H1 (cell line): Measurements from ENCODE around the gene SLC5A9. TPM values are rescaled to one million over a fixed set of nuclear protein-coding genes. Genes with fewer than 3 reads are reported as not detected.
"Not testable (repeated sequence)": the region's sequence is repeated elsewhere in the genome, so short reads cannot be mapped to it uniquely, and the experiment has no call there.

Source experiments
- CTCF ChIA-PET: fragments of 300-600 bp; sonication (Branson Sonifier 250); formaldehyde crosslinking; loops from one replicate; lab custom pipeline; 2021; ENCODE audit not compliant: partially characterized antibody; lab: Charles Lee
- POLR2A ChIA-PET: fragments of 300-600 bp; sonication (Branson Sonifier 250); formaldehyde crosslinking; loops from one replicate; lab custom pipeline; 2021; ENCODE audit warnings: inconsistent platforms; ENCODE audit not compliant: partially characterized antibody; lab: Charles Lee
- DNase-seq, 2 experiments: peaks; one replicate each; pipeline versions ENCODE4 v3.0.0 to v3.0.0-alpha.2; 2010 to 2022; ENCODE audit warnings: low spot score in 2 of 2, low read depth in 1 of 2, mixed read lengths in 1 of 2
- FAIRE-seq: peaks from 2 replicates; lab custom pipeline; 2011; peaks lifted over from hg19 to GRCh38; lab: Jason Lieb, UNC
- H2AFZ ChIP-seq: 2 replicates; pipeline ENCODE4 v1.8.1; 2012; ENCODE audit warnings: low read length, inconsistent platforms
- H2AK5ac ChIP-seq: 2 replicates; pipeline ENCODE4 v1.6.1; 2013; ENCODE audit warnings: low read depth, low read length
- H2BK120ac ChIP-seq: replicated peaks from 2 replicates; pipeline ENCODE3; 2013; ENCODE audit warnings: low read depth, low read length, inconsistent platforms
- H2BK12ac ChIP-seq: 2 replicates; pipeline ENCODE4 v1.6.1; 2013; ENCODE audit warnings: low read depth, low read length
- H2BK15ac ChIP-seq: 2 replicates; pipeline ENCODE4 v1.6.1; 2013; ENCODE audit warnings: low read length
- H2BK20ac ChIP-seq: 2 replicates; pipeline ENCODE4 v1.6.1; 2013; ENCODE audit warnings: low read length
- H2BK5ac ChIP-seq: 2 replicates; pipeline ENCODE4 v1.6.1; 2013; ENCODE audit warnings: low read depth, low read length
- H3K14ac ChIP-seq: 2 replicates; pipeline ENCODE4 v1.6.1; 2013; ENCODE audit warnings: inconsistent platforms; ENCODE audit not compliant: insufficient read length
- H3K18ac ChIP-seq: 2 replicates; pipeline ENCODE4 v1.6.1; 2013; ENCODE audit warnings: low read length; ENCODE audit errors: extremely low read depth
- H3K23ac ChIP-seq: 2 replicates; pipeline ENCODE4 v1.6.1; 2013; ENCODE audit warnings: inconsistent platforms; ENCODE audit not compliant: insufficient read length
- H3K23me2 ChIP-seq: 2 replicates; pipeline ENCODE4 v1.6.1; 2013; ENCODE audit warnings: low read depth, low read length
- H3K27ac ChIP-seq: 2 replicates; pipeline ENCODE4 v1.6.1; 2011; ENCODE audit warnings: low read depth, low read length, inconsistent platforms
- H3K27me3 ChIP-seq, 4 experiments: replicated peaks in 1 of 4; 1 replicate in 1 of 4; 2 replicates in 3 of 4; pipeline versions ENCODE4 v1.6.1 to v1.8.1; 2011 to 2013; ENCODE audit warnings: low read length in 3 of 4, mild to moderate bottlenecking in 3 of 4, inconsistent platforms in 2 of 4, mixed read lengths in 2 of 4, moderate library complexity in 1 of 4; ENCODE audit not compliant: control insufficient read depth in 3 of 4, insufficient read depth in 3 of 4; ENCODE audit errors: extremely low read depth in 1 of 4
- H3K36me3 ChIP-seq, 4 experiments: 2 replicates each; pipeline versions ENCODE4 v1.6.1 to v1.8.1; 2011 to 2013; ENCODE audit warnings: mild to moderate bottlenecking in 4 of 4, low read length in 3 of 4, moderate library complexity in 2 of 4, control low read depth in 1 of 4, inconsistent platforms in 1 of 4; ENCODE audit not compliant: insufficient read depth in 4 of 4, control insufficient read depth in 2 of 4
- H3K4ac ChIP-seq: replicated peaks from 2 replicates; pipeline ENCODE3; 2013; ENCODE audit warnings: low read length, low read depth, mixed read lengths, inconsistent platforms; ENCODE audit not compliant: insufficient read length
- H3K4me1 ChIP-seq, 4 experiments: replicated peaks in 1 of 4; 1 replicate in 1 of 4; 2 replicates in 3 of 4; pipeline versions ENCODE4 v1.6.1 to v1.8.1; 2011 to 2013; ENCODE audit warnings: low read length in 3 of 4, inconsistent platforms in 2 of 4, mixed read lengths in 1 of 4; ENCODE audit not compliant: insufficient read depth in 4 of 4, control insufficient read depth in 3 of 4
- H3K4me2 ChIP-seq, 2 experiments: 2 replicates each; pipeline versions ENCODE4 v1.6.1 to v1.8.1; 2011 to 2013; ENCODE audit warnings: low read depth in 2 of 2, low read length in 2 of 2, control low read depth in 1 of 2, inconsistent platforms in 1 of 2, mild to moderate bottlenecking in 1 of 2; ENCODE audit not compliant: insufficient read depth in 1 of 2
- H3K4me3 ChIP-seq, 4 experiments: fragments of 200-600, 300-600 bp in 1 of 4; sonication (generic), shearing (Covaris generic), sonication (Bioruptor Twin) in 1 of 4; 2 replicates each; pipeline versions ENCODE4 v1.5.1 to v1.8.1; 2011 to 2016; ENCODE audit warnings: low read length in 4 of 4, low read depth in 3 of 4, control low read depth in 2 of 4, inconsistent platforms in 2 of 4, mild to moderate bottlenecking in 2 of 4, mixed read lengths in 1 of 4, moderate library complexity in 1 of 4; ENCODE audit not compliant: insufficient read depth in 2 of 4; ENCODE audit errors: extremely low read depth in 1 of 4
- H3K56ac ChIP-seq: replicated peaks from 2 replicates; pipeline ENCODE3; 2013; ENCODE audit warnings: low read depth, mild to moderate bottlenecking, mixed read lengths, low read length, inconsistent platforms; ENCODE audit not compliant: insufficient read length
- H3K79me1 ChIP-seq: 2 replicates; pipeline ENCODE4 v1.6.1; 2013; ENCODE audit warnings: low read depth, low read length, control low read depth
- H3K79me2 ChIP-seq, 2 experiments: 2 replicates each; pipeline versions ENCODE4 v1.6.1 to v1.8.1; 2012 to 2013; ENCODE audit warnings: low read length in 2 of 2, mild to moderate bottlenecking in 2 of 2, inconsistent platforms in 1 of 2; ENCODE audit not compliant: insufficient read depth in 2 of 2, control insufficient read depth in 1 of 2
- H3K9ac ChIP-seq, 4 experiments: replicated peaks in 1 of 4; 1 replicate in 1 of 4; 2 replicates in 3 of 4; pipeline versions ENCODE4 v1.6.1 to v1.8.1; 2011 to 2013; ENCODE audit warnings: low read depth in 3 of 4, low read length in 3 of 4, control low read depth in 2 of 4, mild to moderate bottlenecking in 2 of 4, moderate library complexity in 2 of 4, inconsistent platforms in 1 of 4; ENCODE audit errors: extremely low read depth in 1 of 4
- H3K9me3 ChIP-seq, 2 experiments: 2 replicates each; pipeline versions ENCODE4 v1.6.1 to v1.8.1; 2012 to 2013; ENCODE audit warnings: mild to moderate bottlenecking in 2 of 2, moderate library complexity in 2 of 2, control low read depth in 1 of 2, inconsistent platforms in 1 of 2, low read depth in 1 of 2, low read length in 1 of 2, mixed read lengths in 1 of 2; ENCODE audit not compliant: insufficient read depth in 2 of 2
- H4K20me1 ChIP-seq, 2 experiments: replicated peaks in 1 of 2; 2 replicates each; pipeline versions ENCODE3 to v1.8.1; 2011 to 2013; ENCODE audit warnings: inconsistent platforms in 2 of 2, low read length in 2 of 2, mild to moderate bottlenecking in 1 of 2; ENCODE audit not compliant: insufficient read depth in 2 of 2, control insufficient read depth in 1 of 2
- H4K5ac ChIP-seq: 2 replicates; pipeline ENCODE4 v1.6.1; 2013; ENCODE audit warnings: low read length, low read depth, mixed read lengths, inconsistent platforms; ENCODE audit not compliant: insufficient read length
- H4K8ac ChIP-seq: 2 replicates; pipeline ENCODE4 v1.8.0; 2013; ENCODE audit warnings: mild to moderate bottlenecking, moderate library complexity, low read length, inconsistent platforms; ENCODE audit not compliant: insufficient read depth; ENCODE audit errors: extremely low read depth
- H4K91ac ChIP-seq: replicated peaks from 2 replicates; pipeline ENCODE3; 2013; ENCODE audit warnings: low read length, mixed read lengths, inconsistent platforms; ENCODE audit not compliant: insufficient read length
- WGBS, 2 experiments: shearing (Covaris generic) in 1 of 2; methylation state at CpG; one replicate each; pipeline versions ENCODE4 v1.1.6 to v1.1.7; 2013 to 2015; ENCODE audit warnings: low lambda C conversion rate in 2 of 2, mixed read lengths in 2 of 2, inconsistent platforms in 1 of 2, low coverage in 1 of 2, missing lambda C conversion rate in 1 of 2; ENCODE audit not compliant: insufficient replicate concordance in 2 of 2, insufficient coverage in 1 of 2, insufficient read length in 1 of 2; ENCODE audit errors: extremely low coverage in 1 of 2, missing lambda C conversion rate in 1 of 2; 5-methylcytosine and 5-hydroxymethylcytosine counted together
- polyA plus RNA-seq, 7 experiments: library from polyadenylated mRNA; depleted of rRNA in 3 of 7; stranded (reverse) in 5 of 7; unstranded in 2 of 7; fragments of >200 nt in 5 of 7; fragments of 200-250 nt in 2 of 7; gene quantifications; 1 replicate in 5 of 7; 2 replicates in 1 of 7; 4 replicates in 1 of 7; pipeline versions ENCODE4 v1.2.1 to v1.2.3, GENCODE V29; 2011 to 2013; ENCODE audit warnings: missing spikeins in 2 of 7, mixed read lengths in 2 of 7
- total RNA-seq: library from RNA; stranded (reverse); fragmentation: NEBNext Ultra II Directional; extraction: Animal tissue kit (Norgen Biotek cat#: 25700); gene quantifications from 2 replicates; pipeline ENCODE4 v1.2.1, GENCODE V29; 2021

Gene SLC5A9
- total and polyA plus RNA-seq, 2 of the 8 experiments (the other 6 are each of a cell fraction or from before 2014, with no cell fraction given) = 0.03 TPM; not detected in 1

GRCh38 chr1:48277437-48277836 lies 54.9 kb downstream of the SLC5A9 start:
- H3K23me2 ChIP-seq, H2BK120ac ChIP-seq, H3K23ac ChIP-seq, H4K8ac ChIP-seq, H3K36me3 ChIP-seq, H3K56ac ChIP-seq, H4K20me1 ChIP-seq, H2BK20ac ChIP-seq, DNase-seq, H2AK5ac ChIP-seq, H3K4me2 ChIP-seq, H3K4ac ChIP-seq, H2BK12ac ChIP-seq, H3K9me3 ChIP-seq, H3K9ac ChIP-seq, H3K27me3 ChIP-seq, POLR2A ChIA-PET, H4K91ac ChIP-seq, H3K4me3 ChIP-seq, H2BK5ac ChIP-seq, H3K18ac ChIP-seq, FAIRE-seq, H3K4me1 ChIP-seq, H4K5ac ChIP-seq, H3K27ac ChIP-seq, H2BK15ac ChIP-seq, H3K79me1 ChIP-seq, H3K79me2 ChIP-seq, H3K14ac ChIP-seq, H2AFZ ChIP-seq: not testable (repeated sequence)
- CTCF ChIA-PET = interaction anchor here (0.6 to 1.0 kb wide), 2 partner anchors 27 to 539 kb away, joined by 3 read pairs; no protein-coding TSS in a partner anchor
- 97% methylated on average over 8 of the region's 10 CpGs; no CpG with 5 or more reads in 1 of the 2 experiments for WGBS, 2 experiments

GRCh38 chr1:48282329-48282728 lies 59.8 kb downstream of the SLC5A9 start:
- H2BK20ac ChIP-seq, H3K23me2 ChIP-seq, H3K79me2 ChIP-seq, POLR2A ChIA-PET, H3K14ac ChIP-seq, H3K27ac ChIP-seq, H3K4me3 ChIP-seq, H4K20me1 ChIP-seq, H2AFZ ChIP-seq, CTCF ChIA-PET, H3K9me3 ChIP-seq, H2BK120ac ChIP-seq, H3K9ac ChIP-seq, H3K79me1 ChIP-seq, DNase-seq, H4K91ac ChIP-seq, H3K4ac ChIP-seq, H3K36me3 ChIP-seq, H3K4me2 ChIP-seq, H4K5ac ChIP-seq, H3K23ac ChIP-seq, H2BK12ac ChIP-seq, H2BK15ac ChIP-seq, H2AK5ac ChIP-seq, H3K4me1 ChIP-seq, H3K56ac ChIP-seq, FAIRE-seq, H4K8ac ChIP-seq, H3K27me3 ChIP-seq, H2BK5ac ChIP-seq, H3K18ac ChIP-seq: not testable (repeated sequence)
